Colonic mucosa (tissue), 4 donors: Measurements from ENCODE around the gene ASCC1. TPM values are rescaled to one million over a fixed set of nuclear protein-coding genes. Genes with fewer than 3 reads are reported as not detected.

ENCODE experiments used
- DNase-seq: peaks from one replicate; pipeline ENCODE4 v3.0.0-alpha.2; 2020
- H3K27ac ChIP-seq: fragments of 200-600 bp; one replicate; pipeline ENCODE4 v1.8.0; 2021
- H3K27me3 ChIP-seq: fragments of 200-600 bp; one replicate; pipeline ENCODE4 v1.8.0; 2021
- H3K36me3 ChIP-seq: fragments of 200-600 bp; one replicate; pipeline ENCODE4 v1.8.0; 2021
- H3K4me1 ChIP-seq: fragments of 200-600 bp; one replicate; pipeline ENCODE4 v1.8.0; 2021; ENCODE audit warnings: mild to moderate bottlenecking
- H3K4me3 ChIP-seq: fragments of 200-600 bp; one replicate; pipeline ENCODE4 v1.8.0; 2021
- H3K9ac ChIP-seq, 2 donors: one replicate each; pipeline ENCODE4 v1.7.0; 2013; ENCODE audit warnings: control low read depth in 2 of 2, low read depth in 2 of 2, low read length in 2 of 2
- H3K9me3 ChIP-seq: fragments of 200-600 bp; one replicate; pipeline ENCODE4 v1.8.0; 2021
- CTCF ChIP-seq: fragments of 200-600 bp; IDR thresholded peaks from one replicate; pipeline ENCODE4 v1.8.0; 2022; ENCODE audit warnings: antibody characterized with exemption, mild to moderate bottlenecking
- intact Hi-C: fragments of 100-400 bp; cut with DNase I; formaldehyde crosslinking; loops from one replicate; pipeline ENCODE4 v1.14.1; 2022
- total RNA-seq, 2 donors: library from RNA; stranded (reverse); fragmentation: NEBNext Ultra II Directional in 1 of 2; extraction: Animal tissue kit (Norgen Biotek cat#: 25700) in 1 of 2; gene quantifications; one replicate each; pipeline ENCODE4 v1.2.1, GENCODE V29; 2021
- donor health status: healthy.
- donor health status: DM: no; HTN: no; CAD: no.
- donor health status: DM: no; HTN: no; CAD: no.

ASCC1 gene
- total RNA-seq, 2 donors from 2014 or later: 16.2 to 19.2 TPM

GRCh38 chr10:72122221-72122620, 93.9 kb downstream of the ASCC1 start:
- H3K36me3 ChIP-seq: no peaks in the 10 kb centered on the region
- H3K4me1 ChIP-seq: no peaks in the 10 kb centered on the region
- intact Hi-C loops: loop anchor here (10.0 kb wide), 1 partner anchor 103 kb away; no protein-coding TSS in a partner anchor
- H3K27ac ChIP-seq: no peak overlapping the region
- TF ChIP-seq CTCF: no peak
- H3K27me3 ChIP-seq: no peaks in the 10 kb centered on the region
- H3K9me3 ChIP-seq: no peaks in the 10 kb centered on the region
- H3K4me3 ChIP-seq: no peak overlapping the region
- DNase-seq: no peak
- H3K9ac ChIP-seq: no peak overlapping the region

- intact Hi-C loops: loop anchor here (10.0 kb wide), 1 partner anchor 103 kb away; no protein-coding TSS in a partner anchor
- no peak overlapping the region for H3K4me3 ChIP-seq
- no peak overlapping the region for H3K27ac ChIP-seq
- no peaks in the 10 kb centered on the region for H3K36me3 ChIP-seq
- TF ChIP-seq CTCF: no peak
- no peak for DNase-seq
- no peaks in the 10 kb centered on the region for H3K9me3 ChIP-seq
- no peaks in the 10 kb centered on the region for H3K27me3 ChIP-seq
- no peaks in the 10 kb centered on the region for H3K4me1 ChIP-seq
- H3K9ac ChIP-seq: no peak overlapping the region
These were observed 94.7 kb downstream of the ASCC1 start for GRCh38 chr10:72121389-72121788.

GRCh38 chr10:72116372-72116771, 99.7 kb downstream of the ASCC1 start:
- Histone ChIP-seq H3K4me1 (no peaks in the 10 kb centered on the region), H3K9ac (no peak overlapping the region), H3K27ac (no peak overlapping the region), H3K9me3 (no peaks in the 10 kb centered on the region), H3K36me3 (no peaks in the 10 kb centered on the region), H3K4me3 (no peak overlapping the region), H3K27me3 (no peaks in the 10 kb centered on the region)
- intact Hi-C loops: no loop called here
- TF ChIP-seq CTCF: no peak
- no peak for DNase-seq

- intact Hi-C loops: no loop called here
- no peaks in the 10 kb centered on the region for H3K27me3 ChIP-seq
- no peak overlapping the region for H3K4me3 ChIP-seq
- H3K36me3 ChIP-seq: no peaks in the 10 kb centered on the region
- H3K9ac ChIP-seq: no peak overlapping the region
- H3K27ac ChIP-seq: no peak overlapping the region
- H3K9me3 ChIP-seq: no peaks in the 10 kb centered on the region
- no peaks in the 10 kb centered on the region for H3K4me1 ChIP-seq
- TF ChIP-seq CTCF: no peak
- DNase-seq: no peak
These were observed 101.2 kb downstream of the ASCC1 start for GRCh38 chr10:72114706-72115450.

- no peaks in the 10 kb centered on the region for H3K36me3 ChIP-seq
- DNase-seq: no peak
- no peak overlapping the region for H3K4me3 ChIP-seq
- intact Hi-C loops: no loop called here
- H3K9me3 ChIP-seq: no peaks in the 10 kb centered on the region
- H3K27me3 ChIP-seq: no peaks in the 10 kb centered on the region
- H3K4me1 ChIP-seq: no peaks in the 10 kb centered on the region
- H3K27ac ChIP-seq: no peak overlapping the region
- H3K9ac ChIP-seq: no peak overlapping the region
- no peak for TF ChIP-seq CTCF
These were observed 105.2 kb downstream of the ASCC1 start for GRCh38 chr10:72110673-72111401.
